Trophoblast cell (in vitro differentiated cells and primary cell): ENCODE data around the gene TP73.
A peak's percentile ranks its signal among the peaks of the same experiment; 100 is the strongest.

ENCODE experiments used
- DNase-seq, 2 donors: peaks; one replicate each; pipeline ENCODE4 v3.0.0-alpha.2; 2016
- H2AFZ ChIP-seq: 2 replicates; pipeline ENCODE4 v1.6.1; 2013; ENCODE audit warnings: low read length, moderate library complexity, mild to moderate bottlenecking; ENCODE audit not compliant: insufficient read depth, poor library complexity
- H2AK5ac ChIP-seq: 2 replicates; pipeline ENCODE4 v1.6.1; 2013; ENCODE audit warnings: mild to moderate bottlenecking, low read length
- H2BK120ac ChIP-seq: 2 replicates; pipeline ENCODE4 v1.6.1; 2013; ENCODE audit warnings: low read length, mild to moderate bottlenecking, moderate library complexity; ENCODE audit not compliant: insufficient read depth, poor library complexity
- H2BK12ac ChIP-seq: 2 replicates; pipeline ENCODE4 v1.6.1; 2013; ENCODE audit warnings: mild to moderate bottlenecking, low read length, moderate library complexity
- H2BK5ac ChIP-seq: 2 replicates; pipeline ENCODE4 v1.6.1; 2013; ENCODE audit warnings: low read length, low read depth, moderate library complexity, mild to moderate bottlenecking; ENCODE audit not compliant: poor library complexity
- H3K14ac ChIP-seq: 2 replicates; pipeline ENCODE4 v1.6.1; 2013; ENCODE audit warnings: mild to moderate bottlenecking, low read length
- H3K18ac ChIP-seq: 2 replicates; pipeline ENCODE4 v1.6.1; 2013; ENCODE audit warnings: mild to moderate bottlenecking, low read length
- H3K23ac ChIP-seq: 2 replicates; pipeline ENCODE4 v1.6.1; 2013; ENCODE audit warnings: low read length
- H3K27ac ChIP-seq: 2 replicates; pipeline ENCODE4 v1.5.1; 2013; ENCODE audit warnings: low read depth, mild to moderate bottlenecking, inconsistent platforms, low read length, moderate library complexity
- H3K27me3 ChIP-seq: 2 replicates; pipeline ENCODE4 v1.6.1; 2013; ENCODE audit warnings: inconsistent platforms, mild to moderate bottlenecking, low read length, moderate library complexity; ENCODE audit not compliant: insufficient read depth
- H3K36me3 ChIP-seq, 2 experiments: 1 replicate in 1 of 2; 2 replicates in 1 of 2; pipeline ENCODE4 v1.6.1; 2013; ENCODE audit warnings: low read length in 2 of 2, mild to moderate bottlenecking in 2 of 2, moderate library complexity in 1 of 2; ENCODE audit not compliant: insufficient read depth in 2 of 2, control insufficient read depth in 1 of 2
- H3K4ac ChIP-seq: 2 replicates; pipeline ENCODE4 v1.6.1; 2013; ENCODE audit warnings: low read depth, mild to moderate bottlenecking, low read length, moderate library complexity
- H3K4me1 ChIP-seq, 2 experiments: 1 replicate in 1 of 2; 2 replicates in 1 of 2; pipeline ENCODE4 v1.6.1; 2013; ENCODE audit warnings: low read length in 2 of 2, mild to moderate bottlenecking in 2 of 2, moderate library complexity in 1 of 2; ENCODE audit not compliant: insufficient read depth in 2 of 2, control insufficient read depth in 1 of 2
- H3K4me2 ChIP-seq: 2 replicates; pipeline ENCODE4 v1.6.1; 2013; ENCODE audit warnings: inconsistent platforms, mild to moderate bottlenecking, low read length, moderate library complexity
- H3K4me3 ChIP-seq: 2 replicates; pipeline ENCODE4 v1.5.1; 2013; ENCODE audit warnings: mild to moderate bottlenecking, low read depth, low read length, inconsistent platforms
- H3K79me1 ChIP-seq: one replicate; pipeline ENCODE4 v1.6.1; 2013; ENCODE audit warnings: low read length
- H3K79me2 ChIP-seq: 2 replicates; pipeline ENCODE4 v1.6.1; 2013; ENCODE audit warnings: low read length, mild to moderate bottlenecking; ENCODE audit not compliant: control insufficient read depth, insufficient read depth, poor library complexity
- H3K9ac ChIP-seq: 2 replicates; pipeline ENCODE4 v1.6.1; 2013; ENCODE audit warnings: mild to moderate bottlenecking, low read length
- H3K9me3 ChIP-seq: 2 replicates; pipeline ENCODE4 v1.6.1; 2013; ENCODE audit warnings: low read depth, mild to moderate bottlenecking, control low read depth, inconsistent platforms, low read length; ENCODE audit not compliant: insufficient read depth
- H4K12ac ChIP-seq: 2 replicates; pipeline ENCODE4 v1.6.1; 2013; ENCODE audit warnings: low read depth, mild to moderate bottlenecking, low read length, moderate library complexity
- H4K8ac ChIP-seq: 2 replicates; pipeline ENCODE4 v1.6.1; 2013; ENCODE audit warnings: low read depth, mild to moderate bottlenecking, low read length, moderate library complexity
- H4K91ac ChIP-seq: one replicate; pipeline ENCODE4 v1.6.1; 2013; ENCODE audit warnings: low read depth, mild to moderate bottlenecking, low read length, moderate library complexity
- WGBS: extraction: QIAGEN DNeasy Blood & Tissue Kit; methylation state at CpG from one replicate; pipeline ENCODE4 v1.1.7; 2013; ENCODE audit warnings: missing lambda C conversion rate; ENCODE audit not compliant: insufficient read length, insufficient coverage; ENCODE audit errors: extremely low coverage; 5-methylcytosine and 5-hydroxymethylcytosine counted together

TP73 gene

DNA sequence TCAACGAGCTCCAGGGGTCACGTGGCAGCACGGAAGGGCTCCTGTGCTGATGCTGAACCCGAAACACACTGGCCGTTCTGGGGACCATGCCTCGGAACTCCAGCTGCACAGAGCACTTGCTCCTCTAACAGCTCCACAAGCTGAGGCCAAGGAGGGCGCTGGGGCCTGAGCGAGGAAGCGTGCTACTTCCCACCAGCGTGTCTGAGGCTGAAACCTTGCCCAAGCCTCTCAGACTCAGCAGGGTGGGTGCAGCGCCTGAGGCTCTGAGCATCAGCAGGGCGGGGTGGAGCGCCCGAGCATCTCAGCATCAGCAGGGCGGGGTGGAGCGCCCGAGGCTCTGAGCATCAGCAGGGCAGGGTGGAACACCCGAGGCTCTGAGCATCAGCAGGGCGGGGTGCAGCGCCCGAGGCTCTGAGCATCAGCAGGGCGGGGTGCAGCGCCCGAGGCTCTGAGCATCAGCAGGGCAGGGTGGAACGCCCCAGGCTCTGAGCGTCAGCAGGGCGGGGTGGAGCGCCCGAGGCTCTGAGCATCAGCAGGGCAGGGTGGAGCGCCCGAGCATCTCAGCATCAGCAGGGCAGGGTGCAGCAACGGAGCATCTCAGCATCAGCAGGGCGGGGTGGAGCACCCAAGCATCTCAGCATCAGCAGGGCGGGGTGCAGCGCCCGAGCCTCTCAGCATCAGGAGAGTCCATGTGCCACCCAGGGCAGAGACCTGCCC is 12.0 kb upstream of the TP73 start:
- Histone ChIP-seq H4K12ac (no peak overlapping the region), H3K36me3 (peaks cover 30 to 47% of the 10 kb centered on the region in 2 experiments)
- peak; percentile 24 to 35 for DNase-seq

GRCh38 chr1:3641046-3641760 is 11.1 kb upstream of the TP73 start:
- H3K4me3 ChIP-seq: no peak overlapping the region
- no peak overlapping the region for H4K91ac ChIP-seq
- H3K79me1 ChIP-seq: no peaks in the 10 kb centered on the region
- no peaks in the 10 kb centered on the region for H3K79me2 ChIP-seq
- no peak overlapping the region for H4K8ac ChIP-seq
- no peak overlapping the region for H2AK5ac ChIP-seq
- no peak overlapping the region for H4K12ac ChIP-seq
- no peak overlapping the region for H2BK5ac ChIP-seq
- H3K14ac ChIP-seq: no peak overlapping the region
- WGBS: no CpG with 5 or more reads among the region's 26 CpGs
- no peak overlapping the region for H2BK12ac ChIP-seq
- H3K9ac ChIP-seq: no peak overlapping the region
- peaks cover 1% of the 10 kb centered on the region for H3K9me3 ChIP-seq
- peaks cover 32 to 43% of the 10 kb centered on the region in 2 experiments for H3K36me3 ChIP-seq
- no peak for DNase-seq
- H2BK120ac ChIP-seq: no peak overlapping the region
- no peak overlapping the region for H3K23ac ChIP-seq
- no peaks in the 10 kb centered on the region for H3K4me1 ChIP-seq
- no peaks in the 10 kb centered on the region for H3K27me3 ChIP-seq
- H3K4me2 ChIP-seq: no peak overlapping the region
- no peak overlapping the region for H3K4ac ChIP-seq
- H3K18ac ChIP-seq: no peak overlapping the region
- no peak overlapping the region for H2AFZ ChIP-seq
- H3K27ac ChIP-seq: no peak overlapping the region

More for the DNA sequence above, 12.0 kb upstream of the TP73 start:
- Histone ChIP-seq H3K9ac (no peak overlapping the region), H2AFZ (no peak overlapping the region), H2BK120ac (no peak overlapping the region), H3K4ac (no peak overlapping the region), H3K18ac (no peak overlapping the region), H3K4me2 (no peak overlapping the region), H2AK5ac (no peak overlapping the region), H3K9me3 (peaks cover 1% of the 10 kb centered on the region), H3K27me3 (no peaks in the 10 kb centered on the region), H2BK12ac (no peak overlapping the region), H3K4me3 (no peak overlapping the region), H3K79me1 (no peaks in the 10 kb centered on the region), H3K27ac (no peak overlapping the region), H4K8ac (no peak overlapping the region), H3K4me1 (no peaks in the 10 kb centered on the region), H3K23ac (no peak overlapping the region), H3K79me2 (no peaks in the 10 kb centered on the region), H3K14ac (no peak overlapping the region), H4K91ac (no peak overlapping the region), H2BK5ac (no peak overlapping the region)
- no CpG with 5 or more reads among the region's 36 CpGs for WGBS

- no peak overlapping the region for H2AFZ ChIP-seq
- no peak overlapping the region for H2BK5ac ChIP-seq
- no peak overlapping the region for H3K4me3 ChIP-seq
- H3K4me1 ChIP-seq: no peaks in the 10 kb centered on the region
- H3K79me1 ChIP-seq: no peaks in the 10 kb centered on the region
- H2BK120ac ChIP-seq: no peak overlapping the region
- no peaks in the 10 kb centered on the region for H3K79me2 ChIP-seq
- H4K8ac ChIP-seq: no peak overlapping the region
- no peak overlapping the region for H3K4ac ChIP-seq
- H3K14ac ChIP-seq: no peak overlapping the region
- WGBS: no CpG with 5 or more reads among the region's 11 CpGs
- no peak overlapping the region for H3K9ac ChIP-seq
- no peak overlapping the region for H3K23ac ChIP-seq
- H3K27ac ChIP-seq: no peak overlapping the region
- peaks cover 30 to 42% of the 10 kb centered on the region in 2 experiments for H3K36me3 ChIP-seq
- H3K27me3 ChIP-seq: no peaks in the 10 kb centered on the region
- H3K4me2 ChIP-seq: no peak overlapping the region
- H3K9me3 ChIP-seq: no peaks in the 10 kb centered on the region
- H2AK5ac ChIP-seq: no peak overlapping the region
- no peak overlapping the region for H2BK12ac ChIP-seq
- H4K12ac ChIP-seq: no peak overlapping the region
- no peak for DNase-seq
- H3K18ac ChIP-seq: no peak overlapping the region
- H4K91ac ChIP-seq: no peak overlapping the region
Measured at GRCh38 chr1:3641816-3642215, 10.5 kb upstream of the TP73 start.

DNA sequence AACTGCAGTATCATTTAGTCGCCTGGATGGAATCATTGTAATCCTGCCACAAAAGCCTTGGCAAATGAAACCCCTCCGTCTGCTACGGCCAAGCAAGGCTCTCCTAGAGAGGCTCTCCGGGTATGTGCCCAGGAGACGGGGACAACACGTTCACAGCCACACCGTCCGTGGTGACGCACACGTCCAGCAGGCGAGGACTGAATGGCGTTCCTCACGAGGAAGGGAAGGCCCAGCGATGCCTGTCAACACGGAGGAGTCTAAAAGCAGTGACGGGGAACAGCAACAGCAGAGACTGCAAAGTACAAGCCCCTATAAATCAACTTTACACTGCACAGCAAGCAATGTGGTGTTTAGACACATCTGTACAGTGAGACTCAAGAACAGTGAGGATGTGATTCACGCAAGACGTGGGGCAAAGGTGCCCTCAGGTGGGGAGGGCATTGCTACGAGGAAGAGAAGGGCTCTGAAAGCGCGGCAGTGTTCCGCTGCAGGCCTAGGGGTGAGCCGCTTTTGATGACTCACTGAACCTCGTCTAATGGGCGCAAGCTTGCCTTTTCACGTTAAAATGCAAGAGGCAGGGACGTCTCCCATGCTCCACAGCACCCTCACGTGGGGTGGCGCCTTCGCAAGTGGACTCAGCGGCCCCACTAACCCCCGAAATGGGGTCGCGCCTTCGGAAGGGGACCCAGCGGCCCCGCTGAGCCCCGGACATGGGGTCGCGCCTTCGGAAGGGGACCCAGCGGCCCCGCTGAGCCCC is 9.2 kb upstream of the TP73 start:
- WGBS: no CpG with 5 or more reads among the region's 43 CpGs

More for the DNA sequence above, 9.2 kb upstream of the TP73 start:
- Histone ChIP-seq H3K14ac (no peak overlapping the region), H2AK5ac (no peak overlapping the region), H3K9me3 (no peaks in the 10 kb centered on the region), H2BK5ac (no peak overlapping the region), H3K79me2 (no peaks in the 10 kb centered on the region), H3K9ac (no peak overlapping the region), H3K27me3 (no peaks in the 10 kb centered on the region), H2BK120ac (no peak overlapping the region), H3K4me1 (no peaks in the 10 kb centered on the region), H3K4ac (no peak overlapping the region), H3K27ac (no peak overlapping the region), H4K12ac (no peak overlapping the region), H4K91ac (no peak overlapping the region), H3K4me3 (no peak overlapping the region), H3K4me2 (no peak overlapping the region), H4K8ac (no peak overlapping the region), H2AFZ (no peak overlapping the region), H3K36me3 (peaks cover 30 to 36% of the 10 kb centered on the region in 2 experiments), H3K18ac (no peak overlapping the region), H2BK12ac (no peak overlapping the region), H3K79me1 (no peaks in the 10 kb centered on the region), H3K23ac (no peak overlapping the region)
- no peak for DNase-seq
